ENCODE data around the gene PDE8B.

Gene PDE8B

DNA sequence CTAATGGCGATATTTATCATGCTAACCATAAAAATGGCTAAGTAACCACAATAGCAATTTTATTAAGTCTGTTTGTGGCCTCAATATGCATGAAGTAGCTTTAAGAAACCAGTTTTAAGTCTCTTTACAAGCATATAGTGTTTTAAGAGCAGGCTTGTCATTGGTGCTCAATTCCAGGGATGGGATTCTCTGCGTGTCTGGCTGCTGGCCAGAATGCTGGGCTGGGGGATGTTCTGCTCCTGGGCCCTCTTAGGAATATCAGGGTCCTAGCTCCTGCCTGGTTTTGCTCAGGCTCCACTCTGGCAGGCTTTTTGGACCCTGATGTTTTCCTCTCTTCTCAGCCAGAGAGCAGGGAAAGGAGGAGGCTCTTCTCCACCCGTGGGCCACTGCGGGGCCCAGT, 127.2 kb downstream of the PDE8B start:
- H3K4me3 ChIP-seq (ENCODE audit: low read length), result no peak overlapping the region
- H3K36me3 ChIP-seq (replicated peaks; ENCODE audit: low read depth, low read length), result no peaks in the 10 kb centered on the region
- H3K9me3 ChIP-seq (ENCODE audit: insufficient read depth, low read length), result no peaks in the 10 kb centered on the region
- no peak overlapping the region for H3K27ac ChIP-seq (ENCODE audit: low read length)
- H3K9ac ChIP-seq (ENCODE audit: low read length), result no peak overlapping the region
- H3K4me1 ChIP-seq (ENCODE audit: low read length), result no peaks in the 10 kb centered on the region
- no peak overlapping the region for H2AFZ ChIP-seq (ENCODE audit: low read depth, low read length)
- H4K20me1 ChIP-seq (ENCODE audit: insufficient read depth, low read length), result no peaks in the 10 kb centered on the region
- TF ChIP-seq, protein P1, sequence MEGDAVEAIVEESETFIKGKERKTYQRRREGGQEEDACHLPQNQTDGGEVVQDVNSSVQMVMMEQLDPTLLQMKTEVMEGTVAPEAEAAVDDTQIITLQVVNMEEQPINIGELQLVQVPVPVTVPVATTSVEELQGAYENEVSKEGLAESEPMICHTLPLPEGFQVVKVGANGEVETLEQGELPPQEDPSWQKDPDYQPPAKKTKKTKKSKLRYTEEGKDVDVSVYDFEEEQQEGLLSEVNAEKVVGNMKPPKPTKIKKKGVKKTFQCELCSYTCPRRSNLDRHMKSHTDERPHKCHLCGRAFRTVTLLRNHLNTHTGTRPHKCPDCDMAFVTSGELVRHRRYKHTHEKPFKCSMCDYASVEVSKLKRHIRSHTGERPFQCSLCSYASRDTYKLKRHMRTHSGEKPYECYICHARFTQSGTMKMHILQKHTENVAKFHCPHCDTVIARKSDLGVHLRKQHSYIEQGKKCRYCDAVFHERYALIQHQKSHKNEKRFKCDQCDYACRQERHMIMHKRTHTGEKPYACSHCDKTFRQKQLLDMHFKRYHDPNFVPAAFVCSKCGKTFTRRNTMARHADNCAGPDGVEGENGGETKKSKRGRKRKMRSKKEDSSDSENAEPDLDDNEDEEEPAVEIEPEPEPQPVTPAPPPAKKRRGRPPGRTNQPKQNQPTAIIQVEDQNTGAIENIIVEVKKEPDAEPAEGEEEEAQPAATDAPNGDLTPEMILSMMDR (IDR thresholded peaks at IDR 0.05; ENCODE audit: low read depth, low read length), result no peak
- TF ChIP-seq EZH2phosphoT487 (IDR thresholded peaks at IDR 0.05; ENCODE audit: low read depth), result no peak
- no peaks in the 10 kb centered on the region for H3K27me3 ChIP-seq (ENCODE audit: low read depth, low read length)
- no peaks in the 10 kb centered on the region for H3K79me2 ChIP-seq (ENCODE audit: low read length)
- no peak overlapping the region for H3K4me2 ChIP-seq (ENCODE audit: low read length)

DNA sequence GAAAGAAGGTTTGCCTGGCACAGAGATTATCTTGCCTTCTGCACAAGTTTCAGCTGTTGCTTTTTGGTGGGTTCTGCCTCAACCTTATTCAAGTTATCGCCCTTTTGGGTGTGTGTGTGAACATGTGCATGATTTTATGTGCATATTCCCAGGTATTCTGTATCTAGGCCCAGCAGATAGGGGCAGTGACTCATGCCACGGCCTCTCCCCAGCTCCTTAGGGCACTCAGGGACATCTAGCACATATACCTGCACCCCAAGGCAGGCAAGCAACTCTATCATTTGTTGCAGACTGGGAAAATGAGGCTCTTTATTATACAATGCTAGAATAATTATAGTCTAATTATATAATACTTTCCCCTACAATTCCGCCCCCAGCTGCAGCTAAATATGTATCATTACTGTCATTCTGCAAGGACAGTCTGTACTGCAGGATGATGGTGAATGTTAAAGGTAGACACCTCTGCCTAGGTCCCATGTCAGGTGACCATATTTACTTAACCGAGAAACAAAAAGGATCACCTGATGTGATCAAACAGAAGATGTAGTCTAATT, 128.9 kb downstream of the PDE8B start:
- no peaks in the 10 kb centered on the region for H3K79me2 ChIP-seq (ENCODE audit: low read length)
- no peak overlapping the region for H2AFZ ChIP-seq (ENCODE audit: low read depth, low read length)
- no peaks in the 10 kb centered on the region for H3K9me3 ChIP-seq (ENCODE audit: insufficient read depth, low read length)
- H3K4me2 ChIP-seq (ENCODE audit: low read length), result no peak overlapping the region
- H3K27me3 ChIP-seq (ENCODE audit: low read depth, low read length), result no peaks in the 10 kb centered on the region
- no peak overlapping the region for H3K9ac ChIP-seq (ENCODE audit: low read length)
- no peaks in the 10 kb centered on the region for H3K36me3 ChIP-seq (replicated peaks; ENCODE audit: low read depth, low read length)
- H4K20me1 ChIP-seq (ENCODE audit: insufficient read depth, low read length), result no peaks in the 10 kb centered on the region
- H3K4me1 ChIP-seq (ENCODE audit: low read length), result no peaks in the 10 kb centered on the region
- no peak overlapping the region for H3K4me3 ChIP-seq (ENCODE audit: low read length)
- TF ChIP-seq, protein P1 (IDR thresholded peaks at IDR 0.05; ENCODE audit: low read depth, low read length), result no peak
- no peak for TF ChIP-seq EZH2phosphoT487 (IDR thresholded peaks at IDR 0.05; ENCODE audit: low read depth)
- H3K27ac ChIP-seq (ENCODE audit: low read length), result no peak overlapping the region

DNA sequence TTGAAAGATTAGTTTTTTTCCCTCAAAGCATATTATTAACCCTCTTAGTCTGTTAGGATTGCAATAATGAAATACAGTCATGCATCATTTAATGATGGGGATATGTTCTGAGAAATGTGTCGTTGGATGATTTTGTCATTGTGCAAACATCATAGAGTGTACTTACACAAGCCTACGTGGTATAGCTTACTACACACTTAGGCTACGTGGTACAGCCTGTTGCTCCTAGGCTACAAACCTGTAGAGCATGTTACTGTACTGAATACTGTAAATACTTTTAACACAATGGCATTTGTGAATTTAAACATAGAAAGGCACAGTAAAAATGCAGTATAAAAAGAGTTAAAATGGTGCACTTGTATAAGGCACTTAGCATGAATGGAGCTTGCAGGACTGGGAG, 132.7 kb downstream of the PDE8B start:
- Histone ChIP-seq H4K20me1 (ENCODE audit: insufficient read depth, low read length) (no peaks in the 10 kb centered on the region), H3K27me3 (ENCODE audit: low read depth, low read length) (no peaks in the 10 kb centered on the region), H3K9me3 (ENCODE audit: insufficient read depth, low read length) (no peaks in the 10 kb centered on the region), H2AFZ (ENCODE audit: low read depth, low read length) (no peak overlapping the region), H3K27ac (ENCODE audit: low read length) (no peak overlapping the region), H3K4me1 (ENCODE audit: low read length) (0 out of 2 replicates have a peak, but pooled peaks cover 3% of the 10 kb centered on the region), H3K79me2 (ENCODE audit: low read length) (no peaks in the 10 kb centered on the region), H3K9ac (ENCODE audit: low read length) (no peak overlapping the region), H3K4me3 (ENCODE audit: low read length) (no peak overlapping the region), H3K4me2 (ENCODE audit: low read length) (no peak overlapping the region), H3K36me3 (replicated peaks; ENCODE audit: low read depth, low read length) (no peaks in the 10 kb centered on the region)
- no peak for TF ChIP-seq EZH2phosphoT487 (IDR thresholded peaks at IDR 0.05; ENCODE audit: low read depth)
- TF ChIP-seq, protein P1 (IDR thresholded peaks at IDR 0.05; ENCODE audit: low read depth, low read length), result no peak

DNA sequence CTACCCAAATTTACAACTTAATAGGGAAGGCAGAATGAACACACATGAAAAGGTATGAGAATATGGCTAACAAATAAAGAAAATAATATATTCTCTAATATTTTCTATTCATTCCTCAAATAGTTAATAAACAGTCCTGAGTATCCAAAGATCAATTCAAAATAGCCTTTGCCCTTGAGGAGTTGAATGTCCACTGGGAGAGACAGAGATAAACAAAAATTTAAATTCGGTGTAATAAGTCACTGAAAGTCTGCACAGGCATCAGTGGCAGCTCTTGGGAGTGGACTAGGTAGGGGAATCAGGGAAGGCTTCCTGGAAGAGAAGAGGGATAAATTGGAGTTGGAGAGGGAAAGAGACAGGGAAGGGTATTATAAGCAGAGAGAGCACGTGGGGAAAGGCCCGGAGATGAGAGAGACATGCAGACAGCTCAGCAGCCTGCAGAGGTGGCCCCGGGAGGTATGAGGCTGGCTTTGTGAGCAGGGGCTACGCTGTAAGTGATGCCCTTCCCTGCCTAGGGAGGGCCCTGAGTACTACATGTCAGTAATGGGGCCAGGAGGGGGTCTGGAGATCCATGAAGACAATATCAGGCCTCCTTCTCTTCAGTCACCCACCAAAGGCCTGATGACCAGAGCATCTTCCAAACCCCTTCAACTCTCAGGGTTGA, 137.1 kb downstream of the PDE8B start:
- Histone ChIP-seq H3K4me1 (ENCODE audit: low read length) (peaks cover 34% of the 10 kb centered on the region), H3K9ac (ENCODE audit: low read length) (no peak overlapping the region), H2AFZ (ENCODE audit: low read depth, low read length) (no peak overlapping the region), H4K20me1 (ENCODE audit: insufficient read depth, low read length) (no peaks in the 10 kb centered on the region), H3K4me2 (ENCODE audit: low read length) (no peak overlapping the region), H3K79me2 (ENCODE audit: low read length) (no peaks in the 10 kb centered on the region), H3K36me3 (replicated peaks; ENCODE audit: low read depth, low read length) (no peaks in the 10 kb centered on the region), H3K9me3 (ENCODE audit: insufficient read depth, low read length) (no peaks in the 10 kb centered on the region), H3K4me3 (ENCODE audit: low read length) (no peak overlapping the region), H3K27ac (ENCODE audit: low read length) (no peak overlapping the region), H3K27me3 (ENCODE audit: low read depth, low read length) (no peaks in the 10 kb centered on the region)
- TF ChIP-seq, protein P1 (IDR thresholded peaks at IDR 0.05; ENCODE audit: low read depth, low read length), result no peak
- TF ChIP-seq EZH2phosphoT487 (IDR thresholded peaks at IDR 0.05; ENCODE audit: low read depth), result no peak
